HG03565 (cell line): ENCODE measurements around the gene RDM1.
A peak's percentile ranks its signal among the peaks of the same experiment; 100 is the strongest.
"Not testable (repeated sequence)": the region's sequence is repeated elsewhere in the genome, so short reads cannot be mapped to it uniquely, and the experiment has no call there.

ENCODE experiments used
- ATAC-seq: cut with Tn5 transposase; IDR thresholded peaks from one replicate; pipeline ENCODE4 v1.9.1; 2021; ENCODE audit warnings: mild to moderate bottlenecking, moderate library complexity; ENCODE audit not compliant: unreplicated experiment

RDM1 gene, protein sequence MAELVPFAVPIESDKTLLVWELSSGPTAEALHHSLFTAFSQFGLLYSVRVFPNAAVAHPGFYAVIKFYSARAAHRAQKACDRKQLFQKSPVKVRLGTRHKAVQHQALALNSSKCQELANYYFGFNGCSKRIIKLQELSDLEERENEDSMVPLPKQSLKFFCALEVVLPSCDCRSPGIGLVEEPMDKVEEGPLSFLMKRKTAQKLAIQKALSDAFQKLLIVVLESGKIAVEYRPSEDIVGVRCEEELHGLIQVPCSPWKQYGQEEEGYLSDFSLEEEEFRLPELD

DNA sequence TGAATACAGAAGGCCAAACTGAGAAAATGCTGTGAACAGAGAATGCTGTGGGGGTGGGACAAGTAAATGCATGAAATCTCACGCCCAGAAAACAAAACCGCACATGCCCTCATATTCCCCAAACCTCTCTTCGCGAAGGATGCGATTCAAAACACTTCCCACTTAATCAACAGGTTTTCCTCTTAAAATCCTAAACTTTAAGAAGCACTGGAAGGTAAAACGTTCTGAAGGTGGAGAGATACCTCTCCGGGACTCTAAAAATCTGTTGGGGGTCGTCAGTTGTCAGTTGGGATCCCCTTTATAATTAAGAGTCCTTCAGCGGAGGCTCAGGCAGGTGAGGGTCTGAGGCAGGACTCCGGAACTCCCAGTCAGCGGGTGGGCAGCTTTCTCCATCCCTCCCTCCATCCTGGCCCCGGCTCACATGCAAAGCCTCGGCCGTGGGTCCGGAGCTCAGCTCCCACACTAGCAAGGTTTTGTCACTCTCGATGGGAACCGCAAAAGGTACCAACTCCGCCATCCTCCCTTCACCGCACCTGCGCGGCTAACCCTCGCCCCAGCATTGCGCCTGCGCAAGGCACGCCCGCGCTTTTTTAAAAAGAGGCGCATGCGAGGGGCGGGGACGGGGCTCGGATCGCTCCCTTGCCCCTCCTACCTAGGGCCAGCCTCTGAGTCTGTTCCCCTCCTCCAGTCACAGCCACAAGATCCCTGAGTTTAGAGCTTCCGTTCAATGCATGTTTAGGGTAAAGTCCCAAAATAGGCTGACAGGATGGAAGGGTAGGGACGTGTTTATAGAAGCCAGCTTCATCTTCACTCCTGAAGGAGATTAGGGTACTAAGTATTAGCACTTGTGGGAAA lies at the start of gene RDM1:
Gene RDM1 (minus strand): TSS at position 563 of the 855 bp plus-strand sequence. CDS start 46 bp downstream, at position 517.
- peak; percentile 59 for ATAC-seq

DNA sequence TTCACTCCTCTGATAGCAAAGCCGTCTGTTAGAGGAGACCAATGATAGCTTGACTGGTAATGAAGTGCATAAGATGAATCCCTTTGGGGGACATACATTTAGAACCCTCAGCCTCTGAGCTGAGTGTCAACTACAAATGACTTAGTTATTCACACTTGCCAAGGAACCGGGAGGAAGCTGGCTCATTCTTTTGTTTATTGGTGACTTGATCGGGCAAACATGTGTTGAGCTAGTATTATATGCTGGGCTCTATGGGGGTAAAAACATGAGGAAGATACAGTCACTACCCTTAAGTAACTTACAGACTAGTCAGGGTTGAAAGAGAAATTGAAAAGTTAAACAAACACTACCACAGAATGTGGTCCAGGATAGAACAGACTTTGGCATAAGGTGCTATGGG lies 47.8 kb upstream of the RDM1 start:
- ATAC-seq, result no peak

DNA sequence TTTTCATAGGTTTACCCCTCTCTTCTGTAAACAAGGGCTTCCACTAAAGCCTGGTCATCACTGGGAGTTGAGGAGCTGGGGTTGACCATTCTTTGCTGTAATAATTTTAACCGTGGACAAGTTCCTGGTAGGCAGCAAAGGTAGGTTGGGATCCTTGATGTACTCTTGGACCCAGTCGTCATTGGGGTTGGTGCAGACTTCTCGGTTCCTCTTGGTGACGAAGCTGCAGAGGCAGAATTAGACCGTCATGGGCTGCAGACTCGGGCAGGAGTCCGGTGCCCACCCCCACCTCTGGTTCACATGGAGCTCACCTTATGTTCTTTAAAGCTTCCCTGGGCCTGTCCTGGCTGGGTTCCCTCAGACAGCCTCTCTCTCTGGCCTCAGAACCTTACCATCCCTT lies 46.9 kb upstream of the RDM1 start:
- no peak for ATAC-seq

DNA sequence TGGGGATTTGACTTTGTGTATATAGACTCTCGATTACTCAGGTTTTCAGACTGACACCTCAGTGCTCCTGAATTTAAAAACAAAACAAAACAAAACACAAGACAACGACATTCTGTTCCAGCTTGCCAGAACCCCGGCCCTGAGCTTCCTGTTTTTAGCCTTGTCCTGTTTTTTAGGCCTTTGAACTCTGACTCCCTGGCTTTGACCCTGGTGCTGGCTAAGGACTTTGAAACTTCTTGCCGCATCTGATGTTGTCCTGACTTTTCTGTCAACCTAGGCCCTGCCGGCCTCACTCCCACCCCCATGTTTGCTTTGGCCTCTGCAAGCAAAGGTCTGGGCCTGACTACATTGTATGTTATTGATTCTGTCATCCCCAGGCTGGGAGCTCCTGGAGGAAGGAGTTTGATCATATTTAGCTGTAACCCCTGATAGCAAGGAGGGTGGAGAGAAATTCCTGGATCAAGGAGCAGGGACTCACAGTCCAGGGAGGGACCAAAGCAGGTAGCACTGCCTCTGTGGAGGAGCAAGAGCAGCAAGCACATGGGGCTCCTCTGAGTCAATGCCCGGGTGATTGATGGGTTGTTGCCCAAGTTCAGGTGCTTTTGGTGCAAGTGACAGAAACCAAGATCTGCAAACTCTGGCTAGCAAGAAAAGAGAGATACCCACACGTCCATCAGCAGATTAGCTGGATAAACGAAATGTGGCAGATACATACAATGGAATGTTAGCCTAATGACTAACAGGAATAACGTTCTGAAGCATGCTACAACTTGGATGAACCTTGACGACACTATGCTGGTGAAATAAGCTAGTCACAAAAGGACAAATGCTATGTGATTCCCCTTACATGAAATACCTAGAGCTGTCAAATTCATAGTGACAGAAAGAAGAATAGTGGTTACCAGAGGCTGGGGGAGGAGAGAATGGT lies 43.0 kb upstream of the RDM1 start:
- ATAC-seq, result no peak

DNA sequence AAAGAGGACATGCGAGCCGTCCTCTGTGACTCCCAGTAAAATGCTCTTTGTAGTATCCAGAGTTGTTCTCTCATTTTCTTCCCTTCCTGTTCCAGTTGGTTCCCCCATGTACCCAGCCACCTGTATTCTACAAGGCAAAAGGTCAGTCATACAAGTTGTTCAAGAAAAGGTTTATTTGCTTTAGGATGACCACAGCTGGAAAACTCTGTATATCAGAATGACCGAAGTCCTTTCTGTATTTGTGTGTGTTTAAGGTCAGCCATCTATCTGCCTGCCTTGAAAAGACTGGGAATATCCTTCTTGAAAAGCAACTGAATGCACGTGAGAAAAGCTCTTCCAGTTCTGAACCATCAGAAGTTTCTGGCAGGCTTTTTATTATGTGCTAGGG lies 42.4 kb upstream of the RDM1 start:
- no peak for ATAC-seq

DNA sequence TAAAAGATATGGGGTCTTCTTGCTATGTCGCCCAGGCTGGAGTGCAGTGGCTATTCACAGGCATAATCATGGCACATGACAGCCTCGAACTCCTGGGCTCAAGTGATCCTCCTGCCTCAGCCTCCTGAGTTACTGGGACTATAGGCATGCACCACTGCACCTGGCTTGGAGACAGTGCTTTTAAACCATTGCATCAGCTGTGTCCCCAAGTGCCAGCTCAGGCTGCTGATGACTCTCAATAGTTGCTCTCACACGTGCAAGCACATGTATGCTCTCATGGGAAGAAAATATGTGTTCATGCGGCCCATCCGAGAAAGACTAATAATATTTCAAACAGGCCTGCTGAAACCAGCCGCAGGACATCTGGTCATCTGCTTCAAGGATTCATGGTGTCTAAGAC lies 42.0 kb upstream of the RDM1 start:
- ATAC-seq, result no peak

DNA sequence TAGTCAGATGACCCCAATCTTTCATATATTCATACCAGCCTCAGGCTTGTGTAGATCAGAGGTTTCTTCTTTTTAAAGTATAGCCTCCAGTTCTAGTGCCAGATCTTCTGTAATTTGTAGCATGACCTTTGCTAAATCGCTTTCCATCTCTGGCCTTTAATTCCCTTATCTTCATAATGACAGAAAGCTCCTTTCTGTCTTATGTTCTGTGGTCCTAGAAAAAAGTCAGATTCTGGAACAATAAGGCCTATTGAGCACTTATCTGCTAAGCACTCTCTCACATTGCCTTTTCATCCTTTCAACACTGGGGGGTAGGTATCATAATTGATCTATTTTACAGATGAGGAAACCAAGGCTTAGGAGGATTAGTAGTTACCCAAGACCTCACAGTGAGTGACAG lies 41.5 kb upstream of the RDM1 start:
- no peak for ATAC-seq

DNA sequence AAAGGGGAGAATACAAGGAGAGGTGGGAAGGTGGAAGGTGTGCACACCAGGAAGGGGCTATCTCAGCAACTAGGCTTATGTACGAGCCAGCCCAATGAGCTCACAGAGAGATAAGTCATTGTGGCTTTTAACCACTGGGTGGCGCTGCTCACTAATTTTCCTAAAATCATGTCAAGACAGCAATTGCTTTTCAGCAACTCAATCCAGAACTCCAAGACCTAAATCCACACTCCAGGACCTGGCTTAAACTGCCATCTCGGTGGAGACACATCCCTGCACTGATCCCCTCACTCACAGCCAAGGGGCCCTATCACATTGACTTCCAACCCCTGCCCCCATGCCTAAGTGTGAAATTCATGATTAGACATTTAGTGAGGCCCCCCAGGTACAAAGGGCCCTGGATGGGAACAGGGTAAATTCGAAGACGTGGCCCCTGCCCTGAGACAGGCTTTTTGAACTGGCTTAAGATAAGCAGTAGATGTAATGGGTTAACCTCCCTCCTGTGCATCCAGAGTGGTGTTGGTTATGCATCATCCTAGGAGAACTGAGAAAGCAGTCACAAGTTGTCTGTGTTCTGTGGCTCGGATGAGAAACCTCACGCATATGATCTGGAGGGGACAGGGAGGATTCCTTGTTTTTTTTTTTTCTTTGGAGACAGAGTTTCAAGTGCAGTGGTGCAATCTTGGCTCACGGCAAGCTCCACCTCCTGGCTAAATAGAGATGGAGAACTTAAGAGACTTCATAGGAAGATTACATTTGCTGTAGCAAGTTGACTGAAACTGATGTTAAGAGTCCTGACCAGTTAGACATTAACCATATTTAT lies 39.2 kb upstream of the RDM1 start:
- ATAC-seq, result no peak

DNA sequence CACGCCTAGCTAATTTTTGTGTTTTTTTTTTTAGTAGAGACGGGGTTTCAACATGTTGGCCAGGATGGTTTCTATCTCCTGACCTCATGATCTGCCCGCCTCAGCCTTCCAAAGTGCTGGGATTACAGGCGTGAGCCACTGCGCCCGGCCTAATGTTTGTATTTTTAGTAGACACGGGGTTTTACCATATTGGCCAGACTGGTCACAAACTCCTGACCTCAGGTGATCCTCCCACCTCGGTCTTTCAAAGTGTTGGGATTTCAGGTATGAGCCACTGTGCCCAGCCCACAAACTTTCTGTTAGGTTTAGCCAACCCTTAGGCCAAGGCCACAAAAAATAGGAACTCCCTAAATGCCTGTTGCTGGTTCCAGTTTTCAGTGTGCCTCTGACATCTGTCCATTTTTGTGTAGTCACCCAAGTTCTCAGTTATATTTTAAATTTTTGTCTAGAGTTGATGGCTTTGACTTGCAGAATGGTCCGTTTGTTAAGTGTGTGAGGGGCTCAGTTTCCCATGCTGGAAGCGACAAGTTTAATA lies 38.0 kb upstream of the RDM1 start:
- no peak for ATAC-seq

DNA sequence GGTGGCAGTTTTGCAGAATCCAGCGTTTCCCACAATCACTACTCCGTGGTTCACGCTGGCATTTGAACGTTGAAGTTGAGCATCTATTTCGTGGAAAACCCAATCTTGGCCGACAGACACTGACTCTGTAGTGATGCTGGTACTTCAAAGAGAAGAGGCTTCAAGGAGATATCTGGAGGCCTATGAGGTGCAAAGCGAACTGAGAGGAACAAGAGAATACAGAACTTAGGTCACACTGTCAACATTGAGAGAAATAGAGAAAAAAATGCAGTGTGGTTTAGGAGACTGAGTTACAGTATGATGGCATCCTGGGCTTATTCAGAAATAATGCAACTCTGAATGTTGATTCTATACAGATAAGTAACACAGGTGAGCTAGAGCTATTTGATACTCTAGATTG lies 34.7 kb upstream of the RDM1 start:
- ATAC-seq, result no peak

DNA sequence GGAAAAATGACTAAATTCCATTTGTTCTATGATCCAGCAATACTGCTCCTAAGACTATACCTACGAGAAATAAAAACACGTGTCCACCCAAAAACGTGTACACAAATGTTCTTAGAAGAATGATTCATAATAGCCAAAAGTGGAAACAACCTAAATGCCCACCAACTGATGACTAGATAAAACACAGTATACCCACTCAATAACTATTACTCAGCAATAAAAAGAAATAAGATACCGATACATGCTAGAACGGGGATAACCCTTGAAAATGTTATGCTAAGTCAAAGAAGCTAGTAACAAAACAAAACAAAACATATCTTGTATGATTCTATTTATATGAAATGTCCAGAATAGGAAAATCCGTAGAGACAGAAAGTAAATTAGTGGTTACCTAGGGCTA lies 33.1 kb upstream of the RDM1 start:
- no peak for ATAC-seq

DNA sequence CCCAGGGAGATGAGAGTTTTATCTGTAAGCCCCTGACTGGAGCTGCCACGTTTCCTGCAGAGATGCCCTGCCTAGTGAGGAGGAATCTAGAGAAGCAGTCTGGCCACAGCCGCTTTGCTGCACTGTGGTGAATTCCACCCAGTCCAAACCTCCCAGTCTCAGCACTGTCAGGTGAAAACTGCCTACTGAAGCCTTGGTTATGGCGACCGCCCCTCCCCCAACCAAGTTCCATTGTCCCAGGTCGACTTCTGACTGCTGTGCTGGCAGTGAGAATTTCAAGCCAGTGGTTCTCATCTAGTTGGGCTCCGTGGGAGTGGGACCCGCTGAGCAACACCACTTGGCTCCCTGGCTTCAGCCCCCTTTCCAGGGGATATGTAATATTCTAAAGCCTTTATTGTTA lies 23.1 kb upstream of the RDM1 start:
- no peak for ATAC-seq

DNA sequence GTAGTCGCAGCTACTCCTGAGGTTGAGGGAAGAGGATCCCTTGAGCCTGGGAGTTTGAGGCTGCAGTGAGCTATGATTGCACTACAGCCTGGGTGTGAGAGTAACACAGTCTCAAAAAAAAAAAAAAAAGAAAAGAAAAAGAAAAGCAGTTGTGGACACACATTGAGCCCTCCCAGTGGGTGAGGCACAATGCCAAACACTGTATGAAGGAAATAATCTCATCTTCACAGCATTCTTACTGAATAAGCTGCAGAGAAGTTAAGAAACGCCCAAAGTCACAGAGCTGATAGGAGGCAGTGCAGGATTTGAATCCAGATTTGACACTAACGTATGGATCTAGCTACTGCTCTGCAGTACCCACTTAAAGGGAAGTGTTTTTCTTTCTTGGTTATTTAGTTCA lies 18.8 kb upstream of the RDM1 start:
- no peak for ATAC-seq

DNA sequence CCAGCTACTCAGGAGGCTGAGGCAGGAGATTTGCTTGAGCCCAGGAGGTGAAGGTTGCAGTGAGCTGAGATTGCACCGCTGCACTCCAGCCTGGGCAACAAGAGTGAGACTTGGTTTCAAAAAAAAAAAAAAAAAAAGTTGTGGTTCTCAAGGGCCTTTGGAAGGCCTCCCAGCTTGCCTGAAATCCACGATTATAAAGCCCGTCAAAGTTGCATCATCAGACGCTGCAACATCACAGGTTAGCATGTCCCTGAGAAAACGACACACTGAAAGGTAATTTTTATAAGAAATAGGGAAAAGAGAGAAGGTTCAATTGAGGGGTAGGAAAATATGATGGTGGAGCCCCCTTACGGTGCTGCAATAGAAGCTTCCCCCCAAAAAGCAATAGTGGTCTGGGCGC lies 17.5 kb upstream of the RDM1 start:
- ATAC-seq, result no peak

DNA sequence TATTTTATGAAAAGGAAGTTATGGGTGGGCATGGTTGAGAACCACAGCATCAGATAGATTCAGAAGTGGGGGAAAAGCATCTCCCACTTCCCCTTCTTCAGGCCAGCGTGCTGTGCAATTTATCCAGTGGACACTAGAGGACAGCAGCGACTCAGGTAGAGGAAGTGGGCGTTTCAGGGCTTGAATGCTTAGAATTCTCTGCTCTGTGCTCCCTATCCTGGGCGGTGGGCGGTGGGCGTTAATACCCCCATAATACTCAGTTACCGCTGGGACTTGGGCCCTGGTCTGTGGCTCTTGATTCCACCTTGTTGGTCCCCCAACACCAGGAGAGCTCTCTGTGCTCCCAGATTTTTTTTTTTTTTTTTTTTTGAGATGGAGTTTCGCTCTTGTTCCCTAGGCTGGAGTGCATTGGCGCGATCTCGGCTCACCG lies 16.6 kb upstream of the RDM1 start:
- no peak for ATAC-seq

DNA sequence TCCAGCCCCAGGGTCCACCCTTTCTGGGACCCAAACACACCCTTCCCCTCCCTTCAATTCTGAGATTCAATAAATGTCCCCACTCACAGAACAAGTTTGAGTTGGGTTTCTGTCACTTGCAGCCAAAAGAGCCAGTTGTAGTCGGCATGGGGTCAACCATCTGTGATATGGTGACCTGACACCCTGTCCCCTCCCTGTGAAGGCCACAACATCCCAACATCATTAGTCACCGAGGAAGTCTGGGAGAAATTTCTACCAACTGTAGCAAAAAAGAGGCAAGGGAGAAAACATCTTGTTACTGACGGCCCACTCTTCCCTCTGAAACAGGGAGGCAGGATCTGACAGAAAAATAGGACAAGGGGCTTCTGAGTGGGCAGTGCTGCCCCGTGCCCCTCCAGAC lies 13.6 kb upstream of the RDM1 start:
- no peak for ATAC-seq

DNA sequence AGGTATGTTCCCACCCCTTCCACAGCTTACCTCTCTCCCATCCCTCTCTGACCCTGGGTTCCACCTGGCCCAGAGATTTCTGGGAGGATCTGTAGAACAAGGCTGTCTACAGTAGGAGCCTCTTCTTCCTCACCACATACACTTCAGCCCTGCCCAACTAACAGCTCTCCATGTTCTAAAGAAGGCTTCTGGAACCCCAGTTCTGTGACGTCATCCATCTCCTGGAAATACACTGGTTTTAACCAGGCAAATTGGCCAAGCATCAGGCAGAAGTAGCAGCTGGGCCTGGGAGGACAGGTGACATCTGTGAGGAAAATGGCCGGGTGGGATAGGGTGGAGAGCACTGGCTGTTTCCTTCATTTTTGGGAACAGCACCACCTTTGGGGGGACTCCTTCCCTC lies 13.0 kb upstream of the RDM1 start, which contains the start of gene LYZL6:
Gene LYZL6 (minus strand): TSS at position 177 of the 400 bp plus-strand sequence. CDS start 4,357 bp downstream, outside the sequence.
- ATAC-seq, result no peak

DNA sequence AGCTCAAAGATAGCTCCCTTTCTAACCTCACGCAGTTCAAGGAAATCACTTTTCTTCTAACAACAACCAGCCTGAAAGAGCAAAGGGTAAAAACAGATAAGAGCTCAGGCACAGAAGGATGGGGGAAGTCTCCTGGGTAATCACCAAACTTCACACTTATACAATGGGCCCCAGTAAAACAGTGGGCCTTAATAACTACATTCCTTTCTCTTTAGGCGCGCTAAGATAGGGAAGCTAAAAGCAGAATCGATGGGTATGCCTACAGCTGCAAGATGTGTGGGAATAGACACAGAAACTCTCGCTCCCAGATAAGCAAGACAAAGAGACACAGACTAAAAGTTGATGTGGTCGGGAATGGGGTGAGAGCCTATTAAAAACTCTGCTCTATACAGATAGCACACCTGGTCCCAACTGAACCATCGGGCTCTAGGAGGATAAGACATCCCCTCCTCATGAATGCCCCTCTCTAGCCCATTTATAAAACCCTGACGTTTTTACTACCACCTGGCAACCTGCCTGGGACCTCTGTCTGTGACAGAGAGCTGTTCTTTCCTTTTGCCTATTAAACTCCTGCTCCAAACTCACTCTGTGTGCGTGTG lies 12.1 kb upstream of the RDM1 start:
- no peak for ATAC-seq

DNA sequence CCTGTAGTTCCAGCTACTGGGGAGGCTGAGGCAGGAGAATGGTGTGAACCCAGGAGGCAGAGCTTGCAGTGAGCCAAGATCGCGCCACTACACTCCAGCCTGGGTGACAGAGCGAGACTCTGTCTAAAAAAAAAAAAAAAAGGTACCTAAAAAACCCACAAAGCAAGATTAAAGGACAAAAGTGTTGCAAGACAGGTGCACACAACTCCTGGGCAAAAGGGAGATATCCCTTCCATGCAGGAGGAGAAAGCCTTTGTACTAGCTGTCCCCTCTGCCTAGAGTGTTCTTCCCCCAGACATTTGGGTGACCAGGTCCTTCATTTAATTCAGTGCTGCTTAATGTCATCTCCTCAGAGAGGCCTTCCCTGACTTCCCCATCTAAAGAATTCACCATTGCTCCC lies 7.9 kb upstream of the RDM1 start:
- ATAC-seq, result not testable (repeated sequence)

DNA sequence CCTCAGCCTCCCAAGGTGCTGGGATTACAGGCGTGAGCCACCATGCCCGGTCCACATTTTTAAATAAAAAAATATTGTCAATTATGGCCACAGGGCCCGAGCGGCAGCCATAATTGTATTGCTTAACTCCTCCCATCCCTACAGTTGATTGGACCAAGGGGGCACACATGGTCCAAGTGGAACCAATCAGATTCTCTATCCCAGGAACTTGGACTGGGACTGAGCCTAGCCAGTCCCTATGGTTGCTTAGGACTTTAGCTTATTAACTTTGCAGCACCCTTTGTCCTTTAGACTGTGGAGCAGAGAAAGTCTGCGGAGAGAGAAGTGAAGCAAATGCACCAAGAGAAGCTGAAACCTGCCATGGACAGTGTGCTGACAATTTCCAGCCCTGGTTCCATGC lies 5.5 kb upstream of the RDM1 start:
- ATAC-seq, result no peak
